HS-5 (cell line): ENCODE measurements around the gene MSS51.

Experiments used
- DNase-seq: peaks from one replicate; pipeline ENCODE4 v3.0.0-alpha.2; 2012; ENCODE audit warnings: low read depth

MSS51 gene

GRCh38 chr10:73433538-73433867 lies at the start of gene MSS51:
Gene MSS51, minus strand, starts transcription at chr10:73433561. Its CDS starts 5,277 bp downstream, at chr10:73428284.
- DNase-seq, result no peak

GRCh38 chr10:73480158-73480557 lies 46.8 kb upstream of the MSS51 start:
- peak; percentile 63 for DNase-seq

GRCh38 chr10:73478636-73479035 lies 45.3 kb upstream of the MSS51 start:
- DNase-seq, result no peak

- no peak for DNase-seq
Observed at GRCh38 chr10:73471226-73471625, 37.9 kb upstream of the MSS51 start.

- DNase-seq, result no peak
Observed at GRCh38 chr10:73469579-73469978, 36.2 kb upstream of the MSS51 start.

GRCh38 chr10:73467206-73467605 lies 33.8 kb upstream of the MSS51 start:
- no peak for DNase-seq

- no peak for DNase-seq
Observed at GRCh38 chr10:73465978-73466726, 32.8 kb upstream of the MSS51 start.

- DNase-seq, result no peak
Observed at GRCh38 chr10:73460897-73461296, 27.5 kb upstream of the MSS51 start.

GRCh38 chr10:73459683-73460314 lies 26.4 kb upstream of the MSS51 start:
- no peak for DNase-seq

- no peak for DNase-seq
Observed at GRCh38 chr10:73456187-73456890, 23.0 kb upstream of the MSS51 start.

- no peak for DNase-seq
Observed at GRCh38 chr10:73449113-73449512, 15.8 kb upstream of the MSS51 start.

- DNase-seq, result no peak
Observed at GRCh38 chr10:73448384-73448783, 15.0 kb upstream of the MSS51 start.

- DNase-seq, result no peak
Observed at GRCh38 chr10:73446926-73447325, 13.6 kb upstream of the MSS51 start.

- DNase-seq, result no peak
Observed at GRCh38 chr10:73444457-73444856, 11.1 kb upstream of the MSS51 start.

GRCh38 chr10:73439605-73440312 lies 6.4 kb upstream of the MSS51 start:
- peak; percentile 33 for DNase-seq

- no peak for DNase-seq
Observed at GRCh38 chr10:73439055-73439454, 5.7 kb upstream of the MSS51 start.

GRCh38 chr10:73432646-73433537 lies 469 bp downstream of the MSS51 start:
- no peak for DNase-seq

- DNase-seq, result no peak
Observed at GRCh38 chr10:73426318-73426717, 7.0 kb downstream of the MSS51 start.

GRCh38 chr10:73424478-73424877 lies 8.9 kb downstream of the MSS51 start:
- no peak for DNase-seq

- no peak for DNase-seq
Observed at GRCh38 chr10:73423309-73423708, 10.1 kb downstream of the MSS51 start.

GRCh38 chr10:73416571-73416970 lies 16.8 kb downstream of the MSS51 start:
- no peak for DNase-seq
